Panc1 (cell line): Measurements from ENCODE around the gene FTO. TPM values are rescaled to one million over a fixed set of nuclear protein-coding genes. Genes with fewer than 3 reads are reported as not detected.

Experiments used
- ATAC-seq: fragments of 200-7000 bp; cut with Tn5 transposase; 2 replicates; pipeline ENCODE4 v1.9.1; 2020; ENCODE audit warnings: mild to moderate bottlenecking, moderate library complexity
- BruUV-seq: library from RNA; stranded (reverse); fragments of 400-500 nt; replicated peaks from 2 replicates; lab custom pipeline; 2021; lab: Mats Ljungman, UMichigan
- CTCF ChIA-PET: fragments of 300-600 bp; sonication (Branson Sonifier 250); formaldehyde crosslinking; loops from one replicate; lab custom pipeline; 2022; ENCODE audit warnings: antibody characterized with exemption; lab: Charles Lee
- POLR2A ChIA-PET: fragments of 300-600 bp; sonication (Branson Sonifier 250); formaldehyde crosslinking; loops from one replicate; lab custom pipeline; 2022; ENCODE audit warnings: antibody characterized with exemption; lab: Charles Lee
- DNase-seq: peaks from one replicate; pipeline ENCODE4 v3.0.0-alpha.2; 2010; ENCODE audit warnings: low read depth, low spot score
- H3K27ac ChIP-seq: 2 replicates; pipeline ENCODE4 v1.5.1; 2011; ENCODE audit warnings: mild to moderate bottlenecking, low read length, inconsistent platforms
- H3K27me3 ChIP-seq: fragments of 200-500 bp; sonication (Bioruptor generic); 2 replicates; pipeline ENCODE4 v1.6.0; 2014; ENCODE audit warnings: low read length, inconsistent platforms; ENCODE audit not compliant: control insufficient read depth, insufficient read depth
- H3K36me3 ChIP-seq: fragments of 200-500 bp; sonication (Bioruptor generic); 2 replicates; pipeline ENCODE4 v1.5.1; 2014; ENCODE audit warnings: inconsistent platforms, mild to moderate bottlenecking, low read length, moderate library complexity; ENCODE audit not compliant: control insufficient read depth, insufficient read depth
- H3K4me1 ChIP-seq: 2 replicates; pipeline ENCODE4 v1.5.1; 2011; ENCODE audit warnings: inconsistent platforms, mild to moderate bottlenecking, low read length, moderate library complexity; ENCODE audit not compliant: control insufficient read depth, insufficient read depth
- H3K4me3 ChIP-seq, 2 experiments: 2 replicates each; pipeline ENCODE4 v1.5.1; 2011 to 2012; ENCODE audit warnings: low read depth in 2 of 2, low read length in 2 of 2, mild to moderate bottlenecking in 2 of 2, inconsistent platforms in 1 of 2, moderate library complexity in 1 of 2
- H3K9me3 ChIP-seq: fragments of 200-500 bp; sonication (Bioruptor generic); 2 replicates; pipeline ENCODE4 v1.5.1; 2014; ENCODE audit warnings: low read depth, mild to moderate bottlenecking, inconsistent platforms, low read length, moderate library complexity; ENCODE audit not compliant: control insufficient read depth, insufficient read depth
- POLR2AphosphoS5 ChIP-seq: IDR thresholded peaks from 2 replicates; pipeline ENCODE4 v1.6.1; 2012; ENCODE audit warnings: mild to moderate bottlenecking, low read depth, low read length, moderate library complexity
- SIN3A ChIP-seq: IDR thresholded peaks from 2 replicates; pipeline ENCODE4 v1.6.1; 2012; ENCODE audit warnings: low read depth, mild to moderate bottlenecking, low read length, moderate library complexity, borderline replicate concordance; ENCODE audit not compliant: insufficient read depth
- TCF7L2 ChIP-seq: IDR thresholded peaks from 2 replicates; pipeline ENCODE4 v1.6.1; 2011; ENCODE audit warnings: mild to moderate bottlenecking, low read depth, low read length, inconsistent platforms
- in situ Hi-C: cut with HindIII; loops from 2 replicates; pipeline ENCODE4 v1.10.0; 2016; ENCODE audit warnings: low sequenced_read_pairs, low pct_unique_long_range_greater_than_20kb
- intact Hi-C: fragments of 100-400 bp; cut with micrococcal nuclease; formaldehyde crosslinking; loops from one replicate; pipeline ENCODE4 v1.10.0; 2022; ENCODE audit not compliant: unreplicated experiment
- total RNA-seq: library from RNA; stranded (reverse); gene quantifications from one replicate; pipeline ENCODE4 v1.2.1, GENCODE V29; 2021; ENCODE audit not compliant: unreplicated experiment
- TF ChIP-seq, protein P1 (sequence below): fragments of 450-650 bp; IDR thresholded peaks from 2 replicates; pipeline ENCODE4 v1.5.1; 2017; ENCODE audit warnings: mild to moderate bottlenecking
- TF ChIP-seq, protein P2 (sequence below), 2 experiments: IDR thresholded peaks; 2 replicates each; pipeline ENCODE4 v1.6.1; 2011 to 2012; ENCODE audit warnings: low read depth in 2 of 2, control low read depth in 1 of 2, low read length in 1 of 2, mild to moderate bottlenecking in 1 of 2, moderate library complexity in 1 of 2; ENCODE audit not compliant: insufficient read depth in 1 of 2

The FTO gene
- total RNA-seq, 1 experiment from 2014 or later = 38.2 TPM

DNA sequence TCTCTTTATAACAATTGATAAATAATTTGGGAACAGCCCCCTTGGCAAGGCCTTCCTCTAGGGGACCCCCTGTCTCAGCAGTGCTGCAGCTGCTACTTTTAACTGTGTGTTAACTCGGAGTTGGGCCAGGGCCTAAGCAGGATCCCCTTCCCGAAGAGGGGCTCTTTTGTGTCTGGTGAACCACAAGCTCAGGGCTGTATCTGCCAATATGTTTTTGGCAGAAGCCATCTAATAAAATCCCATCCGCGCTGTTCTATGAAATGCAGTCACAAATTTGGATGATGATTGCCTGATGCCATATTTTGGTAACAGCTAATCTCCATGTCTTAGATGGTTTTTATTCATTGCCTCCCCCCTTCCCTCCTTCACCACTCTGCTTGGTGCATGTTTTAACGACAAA, 267.7 kb downstream of the FTO start:
- Histone ChIP-seq H3K4me1 (no peaks in the 10 kb centered on the region), H3K9me3 (no peaks in the 10 kb centered on the region), H3K36me3 (no peaks in the 10 kb centered on the region), H3K27ac (no peak overlapping the region), H3K27me3 (no peaks in the 10 kb centered on the region), H3K4me3 (no peak overlapping the region)
- ChIA-PET POLR2A (no interaction called here), CTCF (no interaction called here)
- DNase-seq (no peak), ATAC-seq (no peak)
- intact Hi-C loops (no loop called here), in situ Hi-C loops (no loop called here)
- TF ChIP-seq POLR2AphosphoS5 (no peak), TCF7L2 (no peak)
- TF ChIP-seq, protein P1, sequence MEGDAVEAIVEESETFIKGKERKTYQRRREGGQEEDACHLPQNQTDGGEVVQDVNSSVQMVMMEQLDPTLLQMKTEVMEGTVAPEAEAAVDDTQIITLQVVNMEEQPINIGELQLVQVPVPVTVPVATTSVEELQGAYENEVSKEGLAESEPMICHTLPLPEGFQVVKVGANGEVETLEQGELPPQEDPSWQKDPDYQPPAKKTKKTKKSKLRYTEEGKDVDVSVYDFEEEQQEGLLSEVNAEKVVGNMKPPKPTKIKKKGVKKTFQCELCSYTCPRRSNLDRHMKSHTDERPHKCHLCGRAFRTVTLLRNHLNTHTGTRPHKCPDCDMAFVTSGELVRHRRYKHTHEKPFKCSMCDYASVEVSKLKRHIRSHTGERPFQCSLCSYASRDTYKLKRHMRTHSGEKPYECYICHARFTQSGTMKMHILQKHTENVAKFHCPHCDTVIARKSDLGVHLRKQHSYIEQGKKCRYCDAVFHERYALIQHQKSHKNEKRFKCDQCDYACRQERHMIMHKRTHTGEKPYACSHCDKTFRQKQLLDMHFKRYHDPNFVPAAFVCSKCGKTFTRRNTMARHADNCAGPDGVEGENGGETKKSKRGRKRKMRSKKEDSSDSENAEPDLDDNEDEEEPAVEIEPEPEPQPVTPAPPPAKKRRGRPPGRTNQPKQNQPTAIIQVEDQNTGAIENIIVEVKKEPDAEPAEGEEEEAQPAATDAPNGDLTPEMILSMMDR = no peak
- no TSS peak for BruUV-seq

DNA sequence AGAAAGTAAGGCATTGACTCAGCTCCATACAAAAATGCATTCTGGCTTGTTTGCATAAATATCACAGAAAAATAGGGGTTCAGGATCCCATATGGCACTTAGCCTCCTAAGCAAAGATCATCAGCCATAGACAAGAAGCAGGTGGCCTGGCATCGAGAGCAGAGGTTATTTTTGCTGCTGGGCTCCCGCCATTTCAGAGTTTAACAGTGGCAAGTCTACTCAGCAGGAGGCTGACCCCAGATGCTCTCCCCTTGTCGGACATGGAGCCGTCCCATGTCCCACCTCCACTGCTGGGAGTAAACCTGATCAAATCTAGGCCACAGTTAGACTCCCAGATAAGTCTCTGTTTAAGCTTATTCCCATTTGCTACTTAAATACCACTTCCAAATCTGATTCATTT, 269.1 kb downstream of the FTO start:
- H3K27ac ChIP-seq = no peak overlapping the region
- no peak overlapping the region for H3K4me3 ChIP-seq
- no peaks in the 10 kb centered on the region for H3K9me3 ChIP-seq
- no TSS peak for BruUV-seq
- POLR2A ChIA-PET = no interaction called here
- H3K27me3 ChIP-seq = no peaks in the 10 kb centered on the region
- CTCF ChIA-PET = no interaction called here
- TF ChIP-seq, protein P1 = no peak
- TF ChIP-seq SIN3A (no peak), TCF7L2 (no peak), POLR2AphosphoS5 (no peak)
- in situ Hi-C loops (no loop called here), intact Hi-C loops (no loop called here)
- no peaks in the 10 kb centered on the region for H3K36me3 ChIP-seq
- no peaks in the 10 kb centered on the region for H3K4me1 ChIP-seq
- no peak for DNase-seq
- no peak for ATAC-seq

DNA sequence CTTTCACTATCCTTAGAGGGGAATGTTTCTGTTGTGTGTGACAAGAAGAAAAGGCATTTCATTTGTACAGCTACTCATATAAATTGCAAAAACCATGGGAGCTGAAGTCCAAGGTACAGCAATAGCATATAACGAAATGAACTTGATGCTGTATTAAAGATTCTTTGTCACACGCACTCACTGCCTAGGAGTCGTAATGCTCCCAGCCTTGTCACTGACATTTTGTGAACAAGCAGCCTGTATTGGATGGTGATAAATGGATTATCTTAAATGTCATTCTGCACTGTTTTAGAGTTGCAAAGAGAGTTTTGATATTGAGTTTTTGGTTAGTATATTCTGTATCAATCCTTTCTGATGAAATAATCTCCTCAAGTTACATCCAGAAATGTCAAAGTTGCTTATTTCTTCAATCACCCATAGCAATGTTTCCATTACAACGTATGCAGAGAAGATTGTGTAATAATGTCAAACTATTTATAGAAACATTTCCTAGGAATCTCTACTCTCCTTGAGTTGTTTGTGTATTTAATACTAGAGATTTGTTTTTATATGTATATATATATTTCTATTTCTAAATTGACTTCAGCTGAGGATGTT, 270.6 kb downstream of the FTO start:
- Histone ChIP-seq H3K36me3 (no peaks in the 10 kb centered on the region), H3K4me1 (no peaks in the 10 kb centered on the region), H3K27me3 (no peaks in the 10 kb centered on the region), H3K27ac (no peak overlapping the region), H3K4me3 (no peak overlapping the region), H3K9me3 (no peaks in the 10 kb centered on the region)
- TF ChIP-seq, protein P1 = no peak
- TF ChIP-seq TCF7L2 = no peak
- TF ChIP-seq, protein P2, sequence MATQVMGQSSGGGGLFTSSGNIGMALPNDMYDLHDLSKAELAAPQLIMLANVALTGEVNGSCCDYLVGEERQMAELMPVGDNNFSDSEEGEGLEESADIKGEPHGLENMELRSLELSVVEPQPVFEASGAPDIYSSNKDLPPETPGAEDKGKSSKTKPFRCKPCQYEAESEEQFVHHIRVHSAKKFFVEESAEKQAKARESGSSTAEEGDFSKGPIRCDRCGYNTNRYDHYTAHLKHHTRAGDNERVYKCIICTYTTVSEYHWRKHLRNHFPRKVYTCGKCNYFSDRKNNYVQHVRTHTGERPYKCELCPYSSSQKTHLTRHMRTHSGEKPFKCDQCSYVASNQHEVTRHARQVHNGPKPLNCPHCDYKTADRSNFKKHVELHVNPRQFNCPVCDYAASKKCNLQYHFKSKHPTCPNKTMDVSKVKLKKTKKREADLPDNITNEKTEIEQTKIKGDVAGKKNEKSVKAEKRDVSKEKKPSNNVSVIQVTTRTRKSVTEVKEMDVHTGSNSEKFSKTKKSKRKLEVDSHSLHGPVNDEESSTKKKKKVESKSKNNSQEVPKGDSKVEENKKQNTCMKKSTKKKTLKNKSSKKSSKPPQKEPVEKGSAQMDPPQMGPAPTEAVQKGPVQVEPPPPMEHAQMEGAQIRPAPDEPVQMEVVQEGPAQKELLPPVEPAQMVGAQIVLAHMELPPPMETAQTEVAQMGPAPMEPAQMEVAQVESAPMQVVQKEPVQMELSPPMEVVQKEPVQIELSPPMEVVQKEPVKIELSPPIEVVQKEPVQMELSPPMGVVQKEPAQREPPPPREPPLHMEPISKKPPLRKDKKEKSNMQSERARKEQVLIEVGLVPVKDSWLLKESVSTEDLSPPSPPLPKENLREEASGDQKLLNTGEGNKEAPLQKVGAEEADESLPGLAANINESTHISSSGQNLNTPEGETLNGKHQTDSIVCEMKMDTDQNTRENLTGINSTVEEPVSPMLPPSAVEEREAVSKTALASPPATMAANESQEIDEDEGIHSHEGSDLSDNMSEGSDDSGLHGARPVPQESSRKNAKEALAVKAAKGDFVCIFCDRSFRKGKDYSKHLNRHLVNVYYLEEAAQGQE (IDR thresholded peaks at IDR 0.05; ENCODE audit: insufficient read depth in 1 of 2, low read depth in 2 of 2, low read length in 1 of 2) = no peak
- no peak for TF ChIP-seq POLR2AphosphoS5
- TF ChIP-seq SIN3A = no peak
- ChIA-PET POLR2A (no interaction called here), CTCF (no interaction called here)
- intact Hi-C loops (no loop called here), in situ Hi-C loops (no loop called here)
- DNase-seq = no peak
- no TSS peak for BruUV-seq
- no peak for ATAC-seq
